Measurements from ENCODE around the gene BABAM1.

The BABAM1 gene

GRCh38 chr19:17225053-17225452 lies 42.2 kb upstream of the BABAM1 start:
- H3K79me2 ChIP-seq (ENCODE audit: insufficient read depth, low read length): no peaks in the 10 kb centered on the region
- no peak overlapping the region for H3K4me2 ChIP-seq (ENCODE audit: low read depth, low read length, poor library complexity, severe bottlenecking)
- H3K4me3 ChIP-seq (ENCODE audit: low read length, poor library complexity, severe bottlenecking): no peak overlapping the region
- TF ChIP-seq, protein P1, sequence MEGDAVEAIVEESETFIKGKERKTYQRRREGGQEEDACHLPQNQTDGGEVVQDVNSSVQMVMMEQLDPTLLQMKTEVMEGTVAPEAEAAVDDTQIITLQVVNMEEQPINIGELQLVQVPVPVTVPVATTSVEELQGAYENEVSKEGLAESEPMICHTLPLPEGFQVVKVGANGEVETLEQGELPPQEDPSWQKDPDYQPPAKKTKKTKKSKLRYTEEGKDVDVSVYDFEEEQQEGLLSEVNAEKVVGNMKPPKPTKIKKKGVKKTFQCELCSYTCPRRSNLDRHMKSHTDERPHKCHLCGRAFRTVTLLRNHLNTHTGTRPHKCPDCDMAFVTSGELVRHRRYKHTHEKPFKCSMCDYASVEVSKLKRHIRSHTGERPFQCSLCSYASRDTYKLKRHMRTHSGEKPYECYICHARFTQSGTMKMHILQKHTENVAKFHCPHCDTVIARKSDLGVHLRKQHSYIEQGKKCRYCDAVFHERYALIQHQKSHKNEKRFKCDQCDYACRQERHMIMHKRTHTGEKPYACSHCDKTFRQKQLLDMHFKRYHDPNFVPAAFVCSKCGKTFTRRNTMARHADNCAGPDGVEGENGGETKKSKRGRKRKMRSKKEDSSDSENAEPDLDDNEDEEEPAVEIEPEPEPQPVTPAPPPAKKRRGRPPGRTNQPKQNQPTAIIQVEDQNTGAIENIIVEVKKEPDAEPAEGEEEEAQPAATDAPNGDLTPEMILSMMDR (conservative IDR thresholded peaks at IDR 0.05; ENCODE audit: low read length): no peak
- no peak for TF ChIP-seq EZH2phosphoT487 (IDR thresholded peaks at IDR 0.05; ENCODE audit: borderline replicate concordance)
- H4K20me1 ChIP-seq (ENCODE audit: insufficient read depth, low read length, poor library complexity, severe bottlenecking): no peaks in the 10 kb centered on the region
- H3F3A ChIP-seq (ENCODE audit: low read depth): no peaks in the 10 kb centered on the region
- H3K4me1 ChIP-seq (ENCODE audit: insufficient read depth, low read length, poor library complexity, severe bottlenecking): peaks cover 6% of the 10 kb centered on the region
- no peaks in the 10 kb centered on the region for H3K9me3 ChIP-seq (ENCODE audit: insufficient read depth, low read depth, low read length)
- H3K9ac ChIP-seq (ENCODE audit: low read depth, low read length, poor library complexity, severe bottlenecking): no peak overlapping the region
- no peaks in the 10 kb centered on the region for H3K27me3 ChIP-seq (ENCODE audit: insufficient read depth, low read length, poor library complexity, severe bottlenecking)
- no peak overlapping the region for H2AFZ ChIP-seq (ENCODE audit: low read length)
- H3K9me2 ChIP-seq (replicated peaks; ENCODE audit: low read depth, low read length): no peaks in the 10 kb centered on the region
- H3K36me3 ChIP-seq (ENCODE audit: insufficient read depth, low read length): no peaks in the 10 kb centered on the region

DNA sequence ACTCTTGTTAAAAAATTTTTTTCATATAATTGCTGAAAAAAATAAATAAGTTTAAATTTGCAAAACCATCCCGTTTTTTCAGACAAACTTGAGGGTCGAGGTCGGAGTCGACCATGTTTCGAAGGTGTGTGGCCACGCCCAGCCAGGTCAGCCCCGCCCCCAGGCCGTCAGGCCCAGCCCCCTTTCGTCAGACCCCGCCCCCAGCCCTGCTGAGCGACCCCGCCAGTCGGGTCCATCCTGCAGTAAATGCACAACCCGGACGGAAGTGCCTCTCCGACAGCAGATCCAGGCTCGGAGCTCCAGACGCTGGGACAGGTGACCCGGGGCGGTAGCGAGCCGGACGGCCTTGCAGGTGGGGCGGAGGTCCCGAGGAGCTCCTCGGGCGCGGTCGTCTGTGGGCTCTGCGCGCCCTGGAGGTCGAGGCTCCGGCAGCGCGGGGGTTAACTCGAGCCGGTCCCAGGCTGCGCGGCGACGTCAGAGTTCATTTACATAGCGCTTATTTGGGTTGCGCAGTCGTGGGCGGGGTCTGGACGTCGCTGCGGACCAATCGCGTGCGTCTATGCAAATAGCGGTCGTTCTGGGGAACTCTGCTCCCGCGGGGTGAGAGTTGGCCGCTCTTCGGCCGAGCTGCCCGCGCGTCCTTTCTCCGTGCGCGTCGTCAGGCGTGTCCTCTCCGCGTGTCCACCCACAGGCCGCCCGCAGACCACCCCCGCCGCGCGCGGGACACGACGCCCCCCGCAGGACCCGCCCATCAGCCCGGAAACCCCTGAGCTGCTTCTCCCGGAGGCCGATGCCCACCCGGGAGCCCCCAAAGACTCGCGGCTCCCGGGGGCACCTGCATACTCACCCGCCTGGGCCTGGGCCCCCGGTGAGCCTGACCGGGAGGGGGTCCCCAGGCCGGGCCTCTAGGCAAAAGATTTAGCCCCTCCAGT lies 41.0 kb upstream of the BABAM1 start, which contains the start of gene OCEL1:
Gene OCEL1 (plus strand): TSS at position 225 of the 932 bp plus-strand sequence. CDS start 22 bp downstream, at position 247.
- Histone ChIP-seq H3K79me2 (ENCODE audit: insufficient read depth, low read length) (no peaks in the 10 kb centered on the region), H3K9me3 (ENCODE audit: insufficient read depth, low read depth, low read length) (no peaks in the 10 kb centered on the region), H3K9me2 (replicated peaks; ENCODE audit: low read depth, low read length) (no peaks in the 10 kb centered on the region), H3K27me3 (ENCODE audit: insufficient read depth, low read length, poor library complexity, severe bottlenecking) (no peaks in the 10 kb centered on the region), H2AFZ (ENCODE audit: low read length) (peak within 1 kb of the TSS; percentile 88), H3K9ac (ENCODE audit: low read depth, low read length, poor library complexity, severe bottlenecking) (peak within 1 kb of the TSS; percentile 82), H4K20me1 (ENCODE audit: insufficient read depth, low read length, poor library complexity, severe bottlenecking) (no peaks in the 10 kb centered on the region), H3F3A (ENCODE audit: low read depth) (no peaks in the 10 kb centered on the region), H3K4me3 (ENCODE audit: low read length, poor library complexity, severe bottlenecking) (peak within 1 kb of the TSS; percentile 79), H3K4me2 (ENCODE audit: low read depth, low read length, poor library complexity, severe bottlenecking) (peak within 1 kb of the TSS; percentile 94), H3K36me3 (ENCODE audit: insufficient read depth, low read length) (no peaks in the 10 kb centered on the region), H3K4me1 (ENCODE audit: insufficient read depth, low read length, poor library complexity, severe bottlenecking) (peaks cover 6% of the 10 kb centered on the region)
- TF ChIP-seq, protein P1 (conservative IDR thresholded peaks at IDR 0.05; ENCODE audit: low read length): no peak
- TF ChIP-seq EZH2phosphoT487 (IDR thresholded peaks at IDR 0.05; ENCODE audit: borderline replicate concordance): no peak

- no peak overlapping the region for H2AFZ ChIP-seq (ENCODE audit: low read length)
- no peaks in the 10 kb centered on the region for H3K27me3 ChIP-seq (ENCODE audit: insufficient read depth, low read length, poor library complexity, severe bottlenecking)
- H3K4me3 ChIP-seq (ENCODE audit: low read length, poor library complexity, severe bottlenecking): no peak overlapping the region
- H3K36me3 ChIP-seq (ENCODE audit: insufficient read depth, low read length): peaks cover 6% of the 10 kb centered on the region; the same call in 1 of the 2 replicates
- no peak overlapping the region for H3K4me2 ChIP-seq (ENCODE audit: low read depth, low read length, poor library complexity, severe bottlenecking)
- H3K79me2 ChIP-seq (ENCODE audit: insufficient read depth, low read length): 0 out of 2 replicates have a peak, but pooled peaks cover 6% of the 10 kb centered on the region
- H3K9me2 ChIP-seq (replicated peaks; ENCODE audit: low read depth, low read length): no peaks in the 10 kb centered on the region
- H3K4me1 ChIP-seq (ENCODE audit: insufficient read depth, low read length, poor library complexity, severe bottlenecking): peaks cover 6% of the 10 kb centered on the region
- H3K9me3 ChIP-seq (ENCODE audit: insufficient read depth, low read depth, low read length): no peaks in the 10 kb centered on the region
- H3K9ac ChIP-seq (ENCODE audit: low read depth, low read length, poor library complexity, severe bottlenecking): no peak overlapping the region
- TF ChIP-seq, protein P1 (conservative IDR thresholded peaks at IDR 0.05; ENCODE audit: low read length): no peak
- no peak for TF ChIP-seq EZH2phosphoT487 (IDR thresholded peaks at IDR 0.05; ENCODE audit: borderline replicate concordance)
- H4K20me1 ChIP-seq (ENCODE audit: insufficient read depth, low read length, poor library complexity, severe bottlenecking): peaks cover 3% of the 10 kb centered on the region
- H3F3A ChIP-seq (ENCODE audit: low read depth): no peaks in the 10 kb centered on the region
Measured at GRCh38 chr19:17227798-17228367, 39.4 kb upstream of the BABAM1 start.

All from Loucy (cell line).